GM12872 (cell line): ENCODE data around the gene TFAP2E.
A peak's percentile ranks its signal among the peaks of the same experiment; 100 is the strongest.

Experiments used
- CTCF ChIP-seq: IDR thresholded peaks from 3 replicates; pipeline ENCODE4 v1.5.1; 2011; ENCODE audit warnings: low read depth, mild to moderate bottlenecking, low read length, moderate library complexity; ENCODE audit not compliant: insufficient read depth

The TFAP2E gene

GRCh38 chr1:35577071-35577998 is 4.2 kb downstream of the TFAP2E start:
- peak; percentile 9; the same call in 1 of the 3 replicates for TF ChIP-seq CTCF

- TF ChIP-seq CTCF = no peak
Measured at GRCh38 chr1:35580949-35581388, 7.9 kb downstream of the TFAP2E start.

- TF ChIP-seq CTCF = no peak
Measured at GRCh38 chr1:35585281-35585680, 12.2 kb downstream of the TFAP2E start.

- TF ChIP-seq CTCF = no peak
Measured at GRCh38 chr1:35586808-35587207, 13.7 kb downstream of the TFAP2E start.

- no peak for TF ChIP-seq CTCF
Measured at GRCh38 chr1:35587736-35588135, 14.6 kb downstream of the TFAP2E start.

- no peak for TF ChIP-seq CTCF
Measured at GRCh38 chr1:35588197-35588910, 15.2 kb downstream of the TFAP2E start.
